Transverse colon (tissue), 3 donors: ENCODE results near the gene HDAC4.

Experiments used
- CTCF ChIP-seq, 5 experiments: fragments of 200-600 bp in 3 of 5; fragments of 450-650 bp in 2 of 5; sonication (generic) in 3 of 5; IDR thresholded peaks; 1 replicate in 2 of 5; 2 replicates in 3 of 5; pipeline ENCODE4 v1.5.1; 2016 to 2017; ENCODE audit warnings: antibody characterized with exemption in 5 of 5, inconsistent platforms in 3 of 5, mild to moderate bottlenecking in 2 of 5, moderate library complexity in 1 of 5
- POLR2A ChIP-seq: fragments of 450-650 bp; IDR thresholded peaks from one replicate; pipeline ENCODE4 v1.6.1; 2016; ENCODE audit warnings: antibody characterized with exemption, mild to moderate bottlenecking, moderate library complexity

- TF ChIP-seq POLR2A (no peak), CTCF (IDR thresholded peaks at IDR 0.05) (no peak)
Observed at GRCh38 chr2:239271882-239272281, 128.9 kb downstream of the HDAC4 start.
